Neural progenitor cell (in vitro differentiated cells): ENCODE results near the gene TNFSF12.
A peak's percentile ranks its signal among the peaks of the same experiment; 100 is the strongest.

ENCODE experiments used
- CTCF ChIP-seq: fragments of 200-600 bp; sonication (generic); IDR thresholded peaks from 2 replicates; pipeline ENCODE4 v1.5.1; 2017; ENCODE audit warnings: antibody characterized with exemption, mild to moderate bottlenecking
- EZH2 ChIP-seq: fragments of 200-600 bp; sonication (generic); IDR thresholded peaks from 2 replicates; pipeline ENCODE4 v1.6.1; 2017; ENCODE audit warnings: antibody characterized with exemption, mild to moderate bottlenecking, moderate library complexity

- TF ChIP-seq EZH2 (peak; percentile 20), CTCF (no peak)
These were observed at the start of gene TNFSF12 for GRCh38 chr17:7548585-7549400.
